Spleen (tissue), 7 donors: ENCODE measurements around the gene MEOX1.

Source experiments
- CTCF ChIP-seq, 11 experiments: fragments of 200-600 bp in 7 of 11; fragments of 450-650 bp in 4 of 11; sonication (generic) in 4 of 11; IDR thresholded peaks in 8 of 11; conservative IDR thresholded peaks in 3 of 11; 1 replicate in 7 of 11; 2 replicates in 4 of 11; pipeline versions ENCODE4 v1.4.0 to v1.8.0; 2016 to 2021; ENCODE audit warnings: antibody characterized with exemption in 11 of 11, inconsistent platforms in 4 of 11, mild to moderate bottlenecking in 1 of 11
- POLR2A ChIP-seq, 3 donors: fragments of 450-650 bp; IDR thresholded peaks; one replicate each; pipeline ENCODE4 v1.5.1; 2017; ENCODE audit warnings: antibody characterized with exemption in 3 of 3, mild to moderate bottlenecking in 1 of 3
- POLR2AphosphoS5 ChIP-seq, 3 donors: sonication (generic); formaldehyde crosslinking; IDR thresholded peaks; one replicate each; pipeline ENCODE4 v1.5.1; 2017; ENCODE audit warnings: antibody characterized with exemption in 3 of 3
- donor health status: DM: no; HTN: no; CAD: no; lungs with moderate emphysema.
- donor health status: DM: no; HTN: no; CAD: no.
- donor health status: DM: no; HTN: no; CAD: no.

DNA sequence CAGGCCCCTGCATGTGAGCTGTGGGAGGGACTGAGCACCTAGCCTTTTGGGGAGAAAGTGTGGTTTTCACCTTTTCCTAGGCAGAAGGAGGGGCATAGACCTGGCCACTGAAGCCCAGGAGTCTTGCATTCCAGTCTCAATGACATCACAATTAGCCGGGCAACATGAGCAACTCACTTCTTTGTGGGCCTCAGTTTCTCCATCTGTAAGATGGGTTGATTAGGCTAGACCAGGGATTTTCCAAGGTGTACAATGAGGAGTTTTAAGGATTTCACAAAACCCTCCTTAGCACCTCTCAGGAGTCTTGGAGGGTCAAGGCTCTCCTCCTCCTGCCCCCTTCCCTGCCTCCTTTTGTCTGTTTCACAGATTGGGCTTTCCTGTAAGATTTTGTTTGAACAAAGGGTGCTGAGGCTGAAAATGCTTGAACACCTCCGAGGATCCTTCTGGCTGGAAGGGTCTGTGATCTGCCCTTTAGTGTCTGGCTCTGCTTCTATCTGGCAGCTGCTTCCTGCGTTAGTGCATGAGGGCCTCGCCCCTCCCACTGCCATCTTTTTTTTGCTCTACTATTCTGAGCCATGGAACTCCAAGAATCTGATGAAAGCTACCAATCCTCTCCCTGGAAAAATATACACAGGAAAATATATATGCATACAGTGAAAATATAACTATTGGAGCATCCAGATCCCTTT is 63.2 kb downstream of the MEOX1 start:
- no peak for TF ChIP-seq POLR2A (IDR thresholded peaks at IDR 0.05)
- TF ChIP-seq CTCF (IDR thresholded peaks at IDR 0.05 in 8 of 11, conservative IDR thresholded peaks at IDR 0.05 in 3 of 11), result no peak
- TF ChIP-seq POLR2AphosphoS5 (IDR thresholded peaks at IDR 0.05), result no peak
